ENCODE data around the gene SLC6A3.

Gene SLC6A3

GRCh38 chr5:1412163-1412562, 33.1 kb downstream of the SLC6A3 start:
- peaks cover 5 to 10% of the 10 kb centered on the region in 2 donors for H3K4me1 Mint-ChIP-seq
- H3K27me3 Mint-ChIP-seq, result peaks cover 37% of the 10 kb centered on the region in 2 donors
- no peak overlapping the region for H3K4me3 Mint-ChIP-seq
- ATAC-seq (replicated peaks), result no peak
- DNase-seq, result no peak
- H3K9me3 Mint-ChIP-seq, result no peaks in the 10 kb centered on the region
- no peaks in the 10 kb centered on the region for H3K36me3 Mint-ChIP-seq
- H3K27ac Mint-ChIP-seq, result no peak overlapping the region

GRCh38 chr5:1411099-1411498, 34.1 kb downstream of the SLC6A3 start:
- no peak overlapping the region for H3K27ac Mint-ChIP-seq
- H3K36me3 Mint-ChIP-seq, result no peaks in the 10 kb centered on the region
- H3K4me3 Mint-ChIP-seq, result no peak overlapping the region
- peaks cover 39 to 46% of the 10 kb centered on the region in 2 donors for H3K27me3 Mint-ChIP-seq
- DNase-seq (no peak), ATAC-seq (replicated peaks) (no peak)
- peaks cover 5 to 10% of the 10 kb centered on the region in 2 donors for H3K4me1 Mint-ChIP-seq
- no peaks in the 10 kb centered on the region for H3K9me3 Mint-ChIP-seq

- Mint-ChIP-seq H3K4me1 (peaks cover 5 to 10% of the 10 kb centered on the region in 2 donors), H3K27me3 (peaks cover 39 to 51% of the 10 kb centered on the region in 2 donors), H3K27ac (no peak overlapping the region), H3K9me3 (no peaks in the 10 kb centered on the region), H3K36me3 (no peaks in the 10 kb centered on the region), H3K4me3 (no peak overlapping the region)
- ATAC-seq (replicated peaks), result no peak
- DNase-seq, result no peak
These were observed 34.9 kb downstream of the SLC6A3 start for GRCh38 chr5:1410156-1411014.

- DNase-seq (no peak), ATAC-seq (replicated peaks) (peak; percentile 44 to 50)
These were observed 35.7 kb downstream of the SLC6A3 start for GRCh38 chr5:1409381-1410110.

GRCh38 chr5:1406681-1407640, 38.3 kb downstream of the SLC6A3 start:
- no peak overlapping the region for H3K4me3 Mint-ChIP-seq
- no peak overlapping the region for H3K27ac Mint-ChIP-seq
- H3K36me3 Mint-ChIP-seq, result no peaks in the 10 kb centered on the region
- H3K4me1 Mint-ChIP-seq, result peaks cover 1 to 5% of the 10 kb centered on the region in 2 donors
- peaks cover 43 to 52% of the 10 kb centered on the region in 2 donors for H3K27me3 Mint-ChIP-seq
- DNase-seq (no peak), ATAC-seq (replicated peaks) (no peak)
- no peaks in the 10 kb centered on the region for H3K9me3 Mint-ChIP-seq

More at GRCh38 chr5:1409381-1410110, 35.7 kb downstream of the SLC6A3 start:
- Mint-ChIP-seq H3K4me1 (peaks cover 5 to 10% of the 10 kb centered on the region in 2 donors), H3K9me3 (no peaks in the 10 kb centered on the region), H3K27me3 (peaks cover 43 to 52% of the 10 kb centered on the region in 2 donors), H3K36me3 (no peaks in the 10 kb centered on the region), H3K27ac (no peak overlapping the region), H3K4me3 (no peak overlapping the region)

GRCh38 chr5:1405539-1406530, 39.4 kb downstream of the SLC6A3 start:
- Mint-ChIP-seq H3K27me3 (peaks cover 35 to 47% of the 10 kb centered on the region in 2 donors), H3K4me1 (no peaks in the 10 kb centered on the region), H3K27ac (no peak overlapping the region), H3K9me3 (no peaks in the 10 kb centered on the region), H3K36me3 (no peaks in the 10 kb centered on the region), H3K4me3 (no peak overlapping the region)
- no peak for DNase-seq
- no peak for ATAC-seq (replicated peaks)

GRCh38 chr5:1405121-1405520, 40.1 kb downstream of the SLC6A3 start:
- H3K27ac Mint-ChIP-seq, result no peak overlapping the region

GRCh38 chr5:1404062-1404461, 41.2 kb downstream of the SLC6A3 start:
- H3K4me3 Mint-ChIP-seq, result no peak overlapping the region
- DNase-seq (no peak), ATAC-seq (replicated peaks) (no peak)
- H3K36me3 Mint-ChIP-seq, result no peaks in the 10 kb centered on the region
- peaks cover 30 to 44% of the 10 kb centered on the region in 2 donors for H3K27me3 Mint-ChIP-seq
- peaks cover 0 to 2% of the 10 kb centered on the region in 2 donors for H3K9me3 Mint-ChIP-seq
- H3K27ac Mint-ChIP-seq, result no peak overlapping the region
- H3K4me1 Mint-ChIP-seq, result no peaks in the 10 kb centered on the region

More at GRCh38 chr5:1405121-1405520, 40.1 kb downstream of the SLC6A3 start:
- Mint-ChIP-seq H3K9me3 (no peaks in the 10 kb centered on the region), H3K27me3 (peaks cover 29 to 44% of the 10 kb centered on the region in 2 donors), H3K4me1 (no peaks in the 10 kb centered on the region), H3K36me3 (no peaks in the 10 kb centered on the region), H3K4me3 (no peak overlapping the region)
- ATAC-seq (replicated peaks) (no peak), DNase-seq (no peak)

- Mint-ChIP-seq H3K27me3 (peaks cover 27 to 40% of the 10 kb centered on the region in 2 donors), H3K4me3 (no peak overlapping the region), H3K4me1 (no peaks in the 10 kb centered on the region), H3K27ac (no peak overlapping the region), H3K36me3 (no peaks in the 10 kb centered on the region), H3K9me3 (peaks cover 0 to 2% of the 10 kb centered on the region in 2 donors)
- no peak for ATAC-seq (replicated peaks)
- DNase-seq, result no peak
These were observed 42.5 kb downstream of the SLC6A3 start for GRCh38 chr5:1402611-1403255.

GRCh38 chr5:1401536-1402138, 43.6 kb downstream of the SLC6A3 start:
- Mint-ChIP-seq H3K9me3 (peaks cover 0 to 2% of the 10 kb centered on the region in 2 donors), H3K4me3 (no peak overlapping the region), H3K36me3 (no peaks in the 10 kb centered on the region), H3K4me1 (no peaks in the 10 kb centered on the region), H3K27me3 (peaks cover 31 to 36% of the 10 kb centered on the region in 2 donors), H3K27ac (no peak overlapping the region)
- no peak for ATAC-seq (replicated peaks)
- DNase-seq, result no peak

GRCh38 chr5:1400936-1401335, 44.3 kb downstream of the SLC6A3 start:
- peaks cover 38 to 39% of the 10 kb centered on the region in 2 donors for H3K27me3 Mint-ChIP-seq
- peaks cover 0 to 2% of the 10 kb centered on the region in 2 donors for H3K9me3 Mint-ChIP-seq
- no peaks in the 10 kb centered on the region for H3K4me1 Mint-ChIP-seq
- ATAC-seq (replicated peaks), result no peak
- no peak overlapping the region for H3K4me3 Mint-ChIP-seq
- DNase-seq, result no peak
- peak overlapping the region; percentile 47 for H3K27ac Mint-ChIP-seq
- no peaks in the 10 kb centered on the region for H3K36me3 Mint-ChIP-seq

GRCh38 chr5:1400211-1400855, 44.9 kb downstream of the SLC6A3 start:
- H3K27me3 Mint-ChIP-seq, result peaks cover 38 to 41% of the 10 kb centered on the region in 2 donors
- ATAC-seq (replicated peaks), result no peak

More at GRCh38 chr5:1400211-1400855, 44.9 kb downstream of the SLC6A3 start:
- Mint-ChIP-seq H3K9me3 (peaks cover 0 to 2% of the 10 kb centered on the region in 2 donors), H3K4me1 (no peaks in the 10 kb centered on the region), H3K27ac (no peak overlapping the region), H3K36me3 (no peaks in the 10 kb centered on the region), H3K4me3 (no peak overlapping the region)
- no peak for DNase-seq

Measured in stimulated activated naive B cell treated with anti-CD40 and anti-IgM and Interleukin-4, amounts not matched to agents 10 μg/mL and 1 μg/mL and 100 μg/mL, for 72 hours (primary cell).